Endothelial cell of umbilical vein (primary cell): ENCODE data around the gene FAM120B. TPM values are rescaled to one million over a fixed set of nuclear protein-coding genes. Genes with fewer than 3 reads are reported as not detected.

Source experiments
- BruUV-seq: library from RNA; stranded (reverse); fragments of 400-500 nt; replicated peaks from 2 replicates; lab custom pipeline; 2021; lab: Mats Ljungman, UMichigan
- CTCF ChIA-PET: fragments of 300-600, 350-600 bp; sonication (Branson Sonifier 250); formaldehyde crosslinking; loops from one replicate; lab custom pipeline; 2021; ENCODE audit warnings: antibody characterized with exemption, inconsistent platforms; lab: Charles Lee
- POLR2A ChIA-PET: fragments of 300-600, 350-600 bp; sonication (Branson Sonifier 250); formaldehyde crosslinking; loops from one replicate; lab custom pipeline; 2021; ENCODE audit warnings: antibody characterized with exemption, inconsistent platforms; lab: Charles Lee
- DNase-seq: peaks from one replicate; pipeline ENCODE4 v3.0.0-alpha.2; 2011; ENCODE audit warnings: low read depth, low spot score
- FAIRE-seq: peaks from 2 replicates; lab custom pipeline; 2011; peaks lifted over from hg19 to GRCh38; lab: Jason Lieb, UNC
- H2AFZ ChIP-seq: 2 replicates; pipeline ENCODE4 v1.6.0; 2012; ENCODE audit warnings: low read depth, low read length, control low read depth, inconsistent platforms
- H3K27ac ChIP-seq: 2 replicates; pipeline ENCODE4 v1.5.1; 2011; ENCODE audit warnings: low read depth, mild to moderate bottlenecking, control low read depth, low read length, moderate library complexity; ENCODE audit not compliant: insufficient read depth
- H3K27me3 ChIP-seq, 2 experiments: 2 replicates each; pipeline versions ENCODE4 v1.6.0 to v1.6.1; 2011; ENCODE audit warnings: low read length in 2 of 2, mixed read lengths in 1 of 2; ENCODE audit not compliant: control insufficient read depth in 2 of 2, insufficient read depth in 2 of 2
- H3K36me3 ChIP-seq, 2 experiments: 2 replicates in 1 of 2; 3 replicates in 1 of 2; pipeline ENCODE4 v1.5.1; 2011; ENCODE audit warnings: low read length in 2 of 2, mild to moderate bottlenecking in 1 of 2, moderate library complexity in 1 of 2; ENCODE audit not compliant: control insufficient read depth in 2 of 2, insufficient read depth in 2 of 2; ENCODE audit errors: extremely low read depth in 1 of 2
- H3K4me1 ChIP-seq: 3 replicates; pipeline ENCODE4 v1.5.1; 2011; ENCODE audit warnings: mild to moderate bottlenecking, low read length; ENCODE audit not compliant: control insufficient read depth, insufficient read depth; ENCODE audit errors: extremely low read depth
- H3K4me2 ChIP-seq: 2 replicates; pipeline ENCODE4 v1.6.1; 2011; ENCODE audit warnings: low read length, control low read depth, mixed read lengths; ENCODE audit not compliant: insufficient read depth
- H3K4me3 ChIP-seq, 3 experiments: fragments of 200-600 bp in 1 of 3; sonication (generic), shearing (Covaris generic) in 1 of 3; replicated peaks in 1 of 3; 2 replicates each; pipeline ENCODE4 v1.5.1; 2011 to 2016; ENCODE audit warnings: control low read depth in 3 of 3, low read length in 3 of 3, mild to moderate bottlenecking in 2 of 3, inconsistent platforms in 1 of 3, low read depth in 1 of 3, moderate library complexity in 1 of 3; ENCODE audit not compliant: insufficient read depth in 1 of 3
- H3K79me2 ChIP-seq: 2 replicates; pipeline ENCODE4 v1.6.0; 2012; ENCODE audit warnings: low read length, inconsistent platforms; ENCODE audit not compliant: control insufficient read depth, insufficient read depth
- H3K9ac ChIP-seq: replicated peaks from 2 replicates; pipeline ENCODE3; 2011; ENCODE audit warnings: low read length, control low read depth; ENCODE audit not compliant: insufficient read depth; ENCODE audit errors: extremely low read depth
- H3K9me1 ChIP-seq: replicated peaks from 3 replicates; pipeline ENCODE4 v1.6.0; 2011; ENCODE audit warnings: mild to moderate bottlenecking, low read length; ENCODE audit not compliant: control insufficient read depth, insufficient read depth; ENCODE audit errors: extremely low read depth
- H3K9me3 ChIP-seq: replicated peaks from 2 replicates; pipeline ENCODE4 v1.5.1; 2012; ENCODE audit warnings: low read length, inconsistent platforms; ENCODE audit not compliant: control insufficient read depth, insufficient read depth
- H4K20me1 ChIP-seq: replicated peaks from 2 replicates; pipeline ENCODE3; 2011; ENCODE audit warnings: mild to moderate bottlenecking, low read length; ENCODE audit not compliant: control insufficient read depth, insufficient read depth; ENCODE audit errors: extremely low read depth
- CTCF ChIP-seq, 2 donors: IDR thresholded peaks; 1 replicate in 1 of 2; 2 replicates in 1 of 2; pipeline ENCODE4 v1.5.1; 2011; ENCODE audit warnings: low read length in 2 of 2, mild to moderate bottlenecking in 2 of 2, moderate library complexity in 2 of 2, control low read depth in 1 of 2, inconsistent platforms in 1 of 2, low read depth in 1 of 2; ENCODE audit not compliant: insufficient read depth in 1 of 2; ENCODE audit errors: extremely low read depth in 1 of 2
- EZH2 ChIP-seq: IDR thresholded peaks from 2 replicates; pipeline ENCODE4 v1.6.1; 2012; ENCODE audit warnings: borderline replicate concordance, low read depth, mild to moderate bottlenecking, moderate library complexity, low read length, inconsistent platforms; ENCODE audit not compliant: severe bottlenecking
- FOS ChIP-seq: IDR thresholded peaks from 2 replicates; pipeline ENCODE4 v1.6.1; 2011; ENCODE audit warnings: mild to moderate bottlenecking, low read length, moderate library complexity, borderline replicate concordance; ENCODE audit not compliant: insufficient read depth
- GATA2 ChIP-seq: IDR thresholded peaks from 2 replicates; pipeline ENCODE4 v1.7.0; 2011; ENCODE audit warnings: low read depth, mild to moderate bottlenecking, moderate library complexity, mixed read lengths, low read length; ENCODE audit not compliant: insufficient read length, insufficient read depth
- JUN ChIP-seq: IDR thresholded peaks from 2 replicates; pipeline ENCODE4 v1.6.1; 2011; ENCODE audit warnings: borderline replicate concordance, low read depth; ENCODE audit not compliant: insufficient read length, insufficient read depth
- MAX ChIP-seq: IDR thresholded peaks from 2 replicates; pipeline ENCODE4 v1.6.1; 2011; ENCODE audit not compliant: insufficient read depth, insufficient read length
- MYC ChIP-seq: IDR thresholded peaks from one replicate; pipeline ENCODE4 v1.6.1; 2011; ENCODE audit warnings: mild to moderate bottlenecking, low read depth, low read length
- POLR2A ChIP-seq: IDR thresholded peaks from 2 replicates; pipeline ENCODE4 v1.6.1; 2012; ENCODE audit warnings: low read depth, mild to moderate bottlenecking, control low read depth, low read length
- POLR2AphosphoS5 ChIP-seq: IDR thresholded peaks from 2 replicates; pipeline ENCODE4 v1.6.1; 2012; ENCODE audit warnings: low read depth, mild to moderate bottlenecking, control low read depth, low read length, moderate library complexity; ENCODE audit not compliant: insufficient read depth
- dilution Hi-C: fragments of 300-500 bp; cut with MboI; formaldehyde crosslinking; loops from one replicate; pipeline ENCODE4 v1.15.0; 2019; ENCODE audit warnings: low sequenced_read_pairs; ENCODE audit not compliant: extremely low pct_ligation_motif_present
- intact Hi-C: fragments of 100-400 bp; cut with micrococcal nuclease; formaldehyde crosslinking; loops from one replicate; pipeline ENCODE4 v1.10.0; 2022
- polyA plus RNA-seq, 4 experiments: library from polyadenylated mRNA; depleted of rRNA in 3 of 4; stranded (reverse) in 3 of 4; unstranded in 1 of 4; fragments of >200 nt; gene quantifications; 2 replicates each; pipeline versions ENCODE4 v1.2.1 to v1.2.3, GENCODE V29; 2011 to 2012; ENCODE audit warnings: missing spikeins in 1 of 4
- total RNA-seq: library from RNA; stranded (reverse); gene quantifications from 2 replicates; pipeline ENCODE4 v1.2.3, GENCODE V29; 2021

The FAM120B gene
- total and polyA plus RNA-seq, 2 donors (not counting 3 experiments of a cell fraction or from before 2014, with no cell fraction given): 10.8 to 28.2 TPM

- Histone ChIP-seq H3K27me3 (no peaks in the 10 kb centered on the region), H3K9me1 (no peaks in the 10 kb centered on the region), H3K9ac (no peak overlapping the region), H3K9me3 (no peaks in the 10 kb centered on the region), H3K27ac (no peak overlapping the region), H2AFZ (no peak overlapping the region), H4K20me1 (no peaks in the 10 kb centered on the region), H3K4me1 (peaks cover 2% of the 10 kb centered on the region), H3K79me2 (no peaks in the 10 kb centered on the region), H3K36me3 (no peaks in the 10 kb centered on the region), H3K4me2 (no peak overlapping the region), H3K4me3 (no peak overlapping the region)
- DNase-seq (no peak), FAIRE-seq (no peak)
- TF ChIP-seq POLR2A (no peak), EZH2 (no peak), JUN (no peak), MAX (no peak), MYC (no peak), FOS (no peak), CTCF (IDR thresholded peaks at IDR 0.05; ENCODE audit: extremely low read depth in 1 of 2, insufficient read depth in 1 of 2, low read depth in 1 of 2, low read length in 2 of 2) (no peak), POLR2AphosphoS5 (no peak), GATA2 (no peak)
- dilution Hi-C loops (no loop called here), intact Hi-C loops (no loop called here)
- POLR2A ChIA-PET: interaction anchor here (0.7 kb wide), 1 partner anchor 579 kb away, joined by 3 read pairs; no protein-coding TSS in a partner anchor
- BruUV-seq: no TSS peak
- CTCF ChIA-PET: no interaction called here
Observed at GRCh38 chr6:170455335-170455979, 148.9 kb downstream of the FAM120B start.
